Neural cell (in vitro differentiated cells): ENCODE results near the gene KLHDC7B. TPM values are rescaled to one million over a fixed set of nuclear protein-coding genes. Genes with fewer than 3 reads are reported as not detected.

Source experiments
- H2AFZ ChIP-seq: fragments of 200-600, 300-800 bp; sonication (generic), shearing (Covaris generic); 2 replicates; pipeline ENCODE4 v1.6.0; 2014; ENCODE audit warnings: low read depth, mild to moderate bottlenecking, antibody characterized with exemption, low read length, moderate library complexity
- H3F3A ChIP-seq: fragments of 200-600 bp; shearing (Covaris generic); 2 replicates; pipeline ENCODE4 v1.6.1; 2016; ENCODE audit warnings: mild to moderate bottlenecking, moderate library complexity, mixed read lengths, antibody characterized with exemption, low read length; ENCODE audit not compliant: insufficient read depth, poor library complexity, severe bottlenecking
- H3K27ac ChIP-seq: fragments of 200-600, 300-800 bp; sonication (generic), shearing (Covaris generic); 2 replicates; pipeline ENCODE4 v1.5.1; 2014; ENCODE audit warnings: mild to moderate bottlenecking, low read length, moderate library complexity
- H3K27me3 ChIP-seq: fragments of 300-800, 200-600 bp; sonication (generic), shearing (Covaris generic); 2 replicates; pipeline ENCODE4 v1.6.0; 2014; ENCODE audit warnings: mild to moderate bottlenecking, low read depth, low read length, moderate library complexity; ENCODE audit not compliant: insufficient read depth
- H3K36me3 ChIP-seq: fragments of 300-800, 200-600 bp; sonication (generic), shearing (Covaris generic); 2 replicates; pipeline ENCODE4 v1.5.1; 2014; ENCODE audit warnings: mild to moderate bottlenecking, antibody characterized with exemption, low read length, moderate library complexity; ENCODE audit not compliant: insufficient read depth
- H3K4me2 ChIP-seq: fragments of 300-800, 200-600 bp; sonication (generic), shearing (Covaris generic); 2 replicates; pipeline ENCODE4 v1.6.0; 2014; ENCODE audit warnings: mild to moderate bottlenecking, low read length
- H3K4me3 ChIP-seq: fragments of 300-800, 200-600 bp; sonication (generic), shearing (Covaris generic); 2 replicates; pipeline ENCODE4 v1.5.1; 2014; ENCODE audit warnings: mild to moderate bottlenecking, low read length, moderate library complexity
- H3K79me2 ChIP-seq: fragments of 200-600 bp; shearing (Covaris generic); replicated peaks from 2 replicates; pipeline ENCODE4 v1.6.0; 2014; ENCODE audit warnings: mild to moderate bottlenecking, low read length, moderate library complexity; ENCODE audit not compliant: insufficient read depth
- H3K9ac ChIP-seq: fragments of 300-800, 200-600 bp; sonication (generic), shearing (Covaris generic); 2 replicates; pipeline ENCODE4 v1.6.1; 2016; ENCODE audit warnings: mild to moderate bottlenecking, low read length, mixed read lengths
- H3K9me2 ChIP-seq: fragments of 200-600 bp; shearing (Covaris generic); 2 replicates; pipeline ENCODE4 v1.6.1; 2016; ENCODE audit warnings: mild to moderate bottlenecking, low read length, mixed read lengths; ENCODE audit not compliant: insufficient read depth
- H3K9me3 ChIP-seq: fragments of 200-600, 300-800 bp; sonication (generic), shearing (Covaris generic); 2 replicates; pipeline ENCODE4 v1.6.1; 2016; ENCODE audit warnings: mild to moderate bottlenecking, mixed run types, low read length, moderate library complexity, mixed read lengths
- H4K20me1 ChIP-seq: fragments of 200-600 bp; shearing (Covaris generic); 2 replicates; pipeline ENCODE4 v1.6.1; 2016; ENCODE audit warnings: mild to moderate bottlenecking, mixed run types; ENCODE audit not compliant: insufficient read depth
- CTCF ChIP-seq: fragments of 450-650 bp; IDR thresholded peaks from 2 replicates; pipeline ENCODE4 v1.5.1; 2014; ENCODE audit warnings: antibody characterized with exemption, mild to moderate bottlenecking, moderate library complexity; ENCODE audit not compliant: poor library complexity, severe bottlenecking
- EP300 ChIP-seq: fragments of 450-650 bp; conservative IDR thresholded peaks from 2 replicates; pipeline ENCODE4 v1.6.1; 2014; ENCODE audit warnings: antibody characterized with exemption, mild to moderate bottlenecking, moderate library complexity; ENCODE audit not compliant: poor library complexity, severe bottlenecking
- EZH2 ChIP-seq: fragments of 200-600, 300-800 bp; shearing (Covaris generic), sonication (generic); IDR thresholded peaks from 2 replicates; pipeline ENCODE4 v1.6.1; 2014; ENCODE audit warnings: antibody characterized with exemption, low read length, borderline replicate concordance, mild to moderate bottlenecking; ENCODE audit not compliant: insufficient read depth, poor library complexity, severe bottlenecking
- MXI1 ChIP-seq: fragments of 450-650 bp; conservative IDR thresholded peaks from 2 replicates; pipeline ENCODE4 v1.6.1; 2014; ENCODE audit warnings: antibody characterized with exemption, mild to moderate bottlenecking; ENCODE audit not compliant: poor library complexity, severe bottlenecking
- POLR2AphosphoS5 ChIP-seq: IDR thresholded peaks from 2 replicates; pipeline ENCODE4 v1.6.1; 2012
- RAD21 ChIP-seq: fragments of 450-650 bp; conservative IDR thresholded peaks from 2 replicates; pipeline ENCODE4 v1.6.1; 2014; ENCODE audit warnings: antibody characterized with exemption, mild to moderate bottlenecking, moderate library complexity
- REST ChIP-seq: IDR thresholded peaks from 2 replicates; pipeline ENCODE4 v1.6.1; 2012; ENCODE audit warnings: borderline replicate concordance
- SMC3 ChIP-seq: fragments of 450-650 bp; conservative IDR thresholded peaks from 2 replicates; pipeline ENCODE4 v1.6.1; 2014; ENCODE audit warnings: antibody characterized with exemption, mild to moderate bottlenecking, moderate library complexity; ENCODE audit not compliant: poor library complexity
- TAF1 ChIP-seq: IDR thresholded peaks from 2 replicates; pipeline ENCODE4 v1.6.1; 2012; ENCODE audit warnings: low read depth
- polyA plus RNA-seq: library from polyadenylated mRNA; depleted of rRNA; stranded (reverse); fragments of >200 nt; gene quantifications from 2 replicates; pipeline ENCODE4 v1.2.3, GENCODE V29; 2014

KLHDC7B gene
- polyA plus RNA-seq, 1 donor from 2014 or later = not detected

- Histone ChIP-seq H3K36me3 (no peaks in the 10 kb centered on the region), H2AFZ (peak overlapping the region; percentile 94), H3K27ac (peak overlapping the region; percentile 93), H3K27me3 (no peaks in the 10 kb centered on the region), H3K9me2 (no peaks in the 10 kb centered on the region), H4K20me1 (no peaks in the 10 kb centered on the region), H3K79me2 (peaks cover 9% of the 10 kb centered on the region), H3K4me3 (peak overlapping the region; percentile 96), H3F3A (no peaks in the 10 kb centered on the region), H3K9ac (peak overlapping the region; percentile 97), H3K4me2 (peak overlapping the region; percentile 80), H3K9me3 (no peaks in the 10 kb centered on the region)
- TF ChIP-seq EZH2 (no peak), POLR2AphosphoS5 (peak; percentile 14), SMC3 (no peak), REST (no peak), MXI1 (no peak), RAD21 (no peak)
Measured at GRCh38 chr22:50581950-50582492, 36.3 kb downstream of the KLHDC7B start.

- TF ChIP-seq SMC3 (no peak), REST (peak; percentile 49), POLR2AphosphoS5 (peak; percentile 78), TAF1 (peak; percentile 59), MXI1 (peak; percentile 78), CTCF (no peak), EZH2 (no peak), RAD21 (no peak), EP300 (peak; percentile 10)
- H3F3A ChIP-seq = no peaks in the 10 kb centered on the region
- H3K9ac ChIP-seq = peak within 1 kb of the TSS; percentile 97
- H3K27ac ChIP-seq = peak within 1 kb of the TSS; percentile 93
- H4K20me1 ChIP-seq = no peaks in the 10 kb centered on the region
- no peaks in the 10 kb centered on the region for H3K27me3 ChIP-seq
- H3K79me2 ChIP-seq = peaks cover 9% of the 10 kb centered on the region
- H3K4me2 ChIP-seq = peak within 1 kb of the TSS; percentile 84
- peak within 1 kb of the TSS; percentile 94 for H2AFZ ChIP-seq
- H3K9me2 ChIP-seq = no peaks in the 10 kb centered on the region
- no peaks in the 10 kb centered on the region for H3K36me3 ChIP-seq
- H3K9me3 ChIP-seq = no peaks in the 10 kb centered on the region
- H3K4me3 ChIP-seq = peak within 1 kb of the TSS; percentile 96
Measured at GRCh38 chr22:50582493-50583293, 37.0 kb downstream of the KLHDC7B start, which contains the start of gene CHKB. Gene CHKB, minus strand, starts transcription at chr22:50582849. Its CDS starts 68 bp downstream, at chr22:50582781.
